H1 (cell line): ENCODE data around the gene PIK3R6. TPM values are rescaled to one million over a fixed set of nuclear protein-coding genes. Genes with fewer than 3 reads are reported as not detected.

ENCODE experiments used
- CTCF ChIA-PET: fragments of 300-600 bp; sonication (Branson Sonifier 250); formaldehyde crosslinking; loops from one replicate; lab custom pipeline; 2021; ENCODE audit not compliant: partially characterized antibody; lab: Charles Lee
- POLR2A ChIA-PET: fragments of 300-600 bp; sonication (Branson Sonifier 250); formaldehyde crosslinking; loops from one replicate; lab custom pipeline; 2021; ENCODE audit warnings: inconsistent platforms; ENCODE audit not compliant: partially characterized antibody; lab: Charles Lee
- DNase-seq, 2 experiments: peaks; one replicate each; pipeline versions ENCODE4 v3.0.0 to v3.0.0-alpha.2; 2010 to 2022; ENCODE audit warnings: low spot score in 2 of 2, low read depth in 1 of 2, mixed read lengths in 1 of 2
- FAIRE-seq: peaks from 2 replicates; lab custom pipeline; 2011; peaks lifted over from hg19 to GRCh38; lab: Jason Lieb, UNC
- H2AFZ ChIP-seq: 2 replicates; pipeline ENCODE4 v1.8.1; 2012; ENCODE audit warnings: low read length, inconsistent platforms
- H2AK5ac ChIP-seq: 2 replicates; pipeline ENCODE4 v1.6.1; 2013; ENCODE audit warnings: low read depth, low read length
- H2BK120ac ChIP-seq: replicated peaks from 2 replicates; pipeline ENCODE3; 2013; ENCODE audit warnings: low read depth, low read length, inconsistent platforms
- H2BK12ac ChIP-seq: 2 replicates; pipeline ENCODE4 v1.6.1; 2013; ENCODE audit warnings: low read depth, low read length
- H2BK15ac ChIP-seq: 2 replicates; pipeline ENCODE4 v1.6.1; 2013; ENCODE audit warnings: low read length
- H2BK20ac ChIP-seq: 2 replicates; pipeline ENCODE4 v1.6.1; 2013; ENCODE audit warnings: low read length
- H2BK5ac ChIP-seq: 2 replicates; pipeline ENCODE4 v1.6.1; 2013; ENCODE audit warnings: low read depth, low read length
- H3K14ac ChIP-seq: 2 replicates; pipeline ENCODE4 v1.6.1; 2013; ENCODE audit warnings: inconsistent platforms; ENCODE audit not compliant: insufficient read length
- H3K18ac ChIP-seq: 2 replicates; pipeline ENCODE4 v1.6.1; 2013; ENCODE audit warnings: low read length; ENCODE audit errors: extremely low read depth
- H3K23ac ChIP-seq: 2 replicates; pipeline ENCODE4 v1.6.1; 2013; ENCODE audit warnings: inconsistent platforms; ENCODE audit not compliant: insufficient read length
- H3K23me2 ChIP-seq: 2 replicates; pipeline ENCODE4 v1.6.1; 2013; ENCODE audit warnings: low read depth, low read length
- H3K27ac ChIP-seq: 2 replicates; pipeline ENCODE4 v1.6.1; 2011; ENCODE audit warnings: low read depth, low read length, inconsistent platforms
- H3K27me3 ChIP-seq, 4 experiments: replicated peaks in 1 of 4; 1 replicate in 1 of 4; 2 replicates in 3 of 4; pipeline versions ENCODE4 v1.6.1 to v1.8.1; 2011 to 2013; ENCODE audit warnings: low read length in 3 of 4, mild to moderate bottlenecking in 3 of 4, inconsistent platforms in 2 of 4, mixed read lengths in 2 of 4, moderate library complexity in 1 of 4; ENCODE audit not compliant: control insufficient read depth in 3 of 4, insufficient read depth in 3 of 4; ENCODE audit errors: extremely low read depth in 1 of 4
- H3K36me3 ChIP-seq, 4 experiments: 2 replicates each; pipeline versions ENCODE4 v1.6.1 to v1.8.1; 2011 to 2013; ENCODE audit warnings: mild to moderate bottlenecking in 4 of 4, low read length in 3 of 4, moderate library complexity in 2 of 4, control low read depth in 1 of 4, inconsistent platforms in 1 of 4; ENCODE audit not compliant: insufficient read depth in 4 of 4, control insufficient read depth in 2 of 4
- H3K4ac ChIP-seq: replicated peaks from 2 replicates; pipeline ENCODE3; 2013; ENCODE audit warnings: low read length, low read depth, mixed read lengths, inconsistent platforms; ENCODE audit not compliant: insufficient read length
- H3K4me1 ChIP-seq, 4 experiments: replicated peaks in 1 of 4; 1 replicate in 1 of 4; 2 replicates in 3 of 4; pipeline versions ENCODE4 v1.6.1 to v1.8.1; 2011 to 2013; ENCODE audit warnings: low read length in 3 of 4, inconsistent platforms in 2 of 4, mixed read lengths in 1 of 4; ENCODE audit not compliant: insufficient read depth in 4 of 4, control insufficient read depth in 3 of 4
- H3K4me2 ChIP-seq, 2 experiments: 2 replicates each; pipeline versions ENCODE4 v1.6.1 to v1.8.1; 2011 to 2013; ENCODE audit warnings: low read depth in 2 of 2, low read length in 2 of 2, control low read depth in 1 of 2, inconsistent platforms in 1 of 2, mild to moderate bottlenecking in 1 of 2; ENCODE audit not compliant: insufficient read depth in 1 of 2
- H3K4me3 ChIP-seq, 4 experiments: fragments of 200-600, 300-600 bp in 1 of 4; sonication (generic), shearing (Covaris generic), sonication (Bioruptor Twin) in 1 of 4; 2 replicates each; pipeline versions ENCODE4 v1.5.1 to v1.8.1; 2011 to 2016; ENCODE audit warnings: low read length in 4 of 4, low read depth in 3 of 4, control low read depth in 2 of 4, inconsistent platforms in 2 of 4, mild to moderate bottlenecking in 2 of 4, mixed read lengths in 1 of 4, moderate library complexity in 1 of 4; ENCODE audit not compliant: insufficient read depth in 2 of 4; ENCODE audit errors: extremely low read depth in 1 of 4
- H3K56ac ChIP-seq: replicated peaks from 2 replicates; pipeline ENCODE3; 2013; ENCODE audit warnings: low read depth, mild to moderate bottlenecking, mixed read lengths, low read length, inconsistent platforms; ENCODE audit not compliant: insufficient read length
- H3K79me1 ChIP-seq: 2 replicates; pipeline ENCODE4 v1.6.1; 2013; ENCODE audit warnings: low read depth, low read length, control low read depth
- H3K79me2 ChIP-seq, 2 experiments: 2 replicates each; pipeline versions ENCODE4 v1.6.1 to v1.8.1; 2012 to 2013; ENCODE audit warnings: low read length in 2 of 2, mild to moderate bottlenecking in 2 of 2, inconsistent platforms in 1 of 2; ENCODE audit not compliant: insufficient read depth in 2 of 2, control insufficient read depth in 1 of 2
- H3K9ac ChIP-seq, 4 experiments: replicated peaks in 1 of 4; 1 replicate in 1 of 4; 2 replicates in 3 of 4; pipeline versions ENCODE4 v1.6.1 to v1.8.1; 2011 to 2013; ENCODE audit warnings: low read depth in 3 of 4, low read length in 3 of 4, control low read depth in 2 of 4, mild to moderate bottlenecking in 2 of 4, moderate library complexity in 2 of 4, inconsistent platforms in 1 of 4; ENCODE audit errors: extremely low read depth in 1 of 4
- H3K9me3 ChIP-seq, 2 experiments: 2 replicates each; pipeline versions ENCODE4 v1.6.1 to v1.8.1; 2012 to 2013; ENCODE audit warnings: mild to moderate bottlenecking in 2 of 2, moderate library complexity in 2 of 2, control low read depth in 1 of 2, inconsistent platforms in 1 of 2, low read depth in 1 of 2, low read length in 1 of 2, mixed read lengths in 1 of 2; ENCODE audit not compliant: insufficient read depth in 2 of 2
- H4K20me1 ChIP-seq, 2 experiments: replicated peaks in 1 of 2; 2 replicates each; pipeline versions ENCODE3 to v1.8.1; 2011 to 2013; ENCODE audit warnings: inconsistent platforms in 2 of 2, low read length in 2 of 2, mild to moderate bottlenecking in 1 of 2; ENCODE audit not compliant: insufficient read depth in 2 of 2, control insufficient read depth in 1 of 2
- H4K5ac ChIP-seq: 2 replicates; pipeline ENCODE4 v1.6.1; 2013; ENCODE audit warnings: low read length, low read depth, mixed read lengths, inconsistent platforms; ENCODE audit not compliant: insufficient read length
- H4K8ac ChIP-seq: 2 replicates; pipeline ENCODE4 v1.8.0; 2013; ENCODE audit warnings: mild to moderate bottlenecking, moderate library complexity, low read length, inconsistent platforms; ENCODE audit not compliant: insufficient read depth; ENCODE audit errors: extremely low read depth
- H4K91ac ChIP-seq: replicated peaks from 2 replicates; pipeline ENCODE3; 2013; ENCODE audit warnings: low read length, mixed read lengths, inconsistent platforms; ENCODE audit not compliant: insufficient read length
- CTCF ChIP-seq, 3 experiments: IDR thresholded peaks; 1 replicate in 2 of 3; 2 replicates in 1 of 3; pipeline versions ENCODE4 v1.5.1 to v1.6.1; 2011; ENCODE audit warnings: low read length in 3 of 3, mild to moderate bottlenecking in 3 of 3, inconsistent platforms in 2 of 3, low read depth in 1 of 3, moderate library complexity in 1 of 3; ENCODE audit not compliant: insufficient read depth in 1 of 3; ENCODE audit errors: control extremely low read depth in 1 of 3
- EP300 ChIP-seq, 2 experiments: IDR thresholded peaks; 1 replicate in 1 of 2; 2 replicates in 1 of 2; pipeline ENCODE4 v1.6.1; 2011 to 2012; ENCODE audit warnings: low read depth in 2 of 2, low read length in 2 of 2, mild to moderate bottlenecking in 2 of 2, borderline replicate concordance in 1 of 2, inconsistent platforms in 1 of 2, moderate library complexity in 1 of 2
- KDM5A ChIP-seq: fragments of 200-600 bp; IDR thresholded peaks from 2 replicates; pipeline ENCODE4 v1.7.1; 2012; ENCODE audit warnings: mild to moderate bottlenecking, low read length, inconsistent platforms, mixed read lengths
- MAX ChIP-seq: IDR thresholded peaks from 2 replicates; pipeline ENCODE4 v1.6.1; 2012; ENCODE audit warnings: inconsistent platforms
- SIN3A ChIP-seq, 2 experiments: IDR thresholded peaks in 1 of 2; conservative IDR thresholded peaks in 1 of 2; 2 replicates each; pipeline ENCODE4 v1.6.1; 2011 to 2012; ENCODE audit warnings: low read length in 2 of 2, improper control_type of control experiment in 1 of 2, low read depth in 1 of 2, mild to moderate bottlenecking in 1 of 2
- WGBS, 2 experiments: shearing (Covaris generic) in 1 of 2; methylation state at CpG; one replicate each; pipeline versions ENCODE4 v1.1.6 to v1.1.7; 2013 to 2015; ENCODE audit warnings: low lambda C conversion rate in 2 of 2, mixed read lengths in 2 of 2, inconsistent platforms in 1 of 2, low coverage in 1 of 2, missing lambda C conversion rate in 1 of 2; ENCODE audit not compliant: insufficient replicate concordance in 2 of 2, insufficient coverage in 1 of 2, insufficient read length in 1 of 2; ENCODE audit errors: extremely low coverage in 1 of 2, missing lambda C conversion rate in 1 of 2; 5-methylcytosine and 5-hydroxymethylcytosine counted together
- polyA plus RNA-seq, 7 experiments: library from polyadenylated mRNA; depleted of rRNA in 3 of 7; stranded (reverse) in 5 of 7; unstranded in 2 of 7; fragments of >200 nt in 5 of 7; fragments of 200-250 nt in 2 of 7; gene quantifications; 1 replicate in 5 of 7; 2 replicates in 1 of 7; 4 replicates in 1 of 7; pipeline versions ENCODE4 v1.2.1 to v1.2.3, GENCODE V29; 2011 to 2013; ENCODE audit warnings: missing spikeins in 2 of 7, mixed read lengths in 2 of 7
- total RNA-seq: library from RNA; stranded (reverse); fragmentation: NEBNext Ultra II Directional; extraction: Animal tissue kit (Norgen Biotek cat#: 25700); gene quantifications from 2 replicates; pipeline ENCODE4 v1.2.1, GENCODE V29; 2021

Gene PIK3R6
- total and polyA plus RNA-seq, 2 of the 8 experiments (the other 6 are each of a cell fraction or from before 2014, with no cell fraction given) = 0.24 to 1.2 TPM

DNA sequence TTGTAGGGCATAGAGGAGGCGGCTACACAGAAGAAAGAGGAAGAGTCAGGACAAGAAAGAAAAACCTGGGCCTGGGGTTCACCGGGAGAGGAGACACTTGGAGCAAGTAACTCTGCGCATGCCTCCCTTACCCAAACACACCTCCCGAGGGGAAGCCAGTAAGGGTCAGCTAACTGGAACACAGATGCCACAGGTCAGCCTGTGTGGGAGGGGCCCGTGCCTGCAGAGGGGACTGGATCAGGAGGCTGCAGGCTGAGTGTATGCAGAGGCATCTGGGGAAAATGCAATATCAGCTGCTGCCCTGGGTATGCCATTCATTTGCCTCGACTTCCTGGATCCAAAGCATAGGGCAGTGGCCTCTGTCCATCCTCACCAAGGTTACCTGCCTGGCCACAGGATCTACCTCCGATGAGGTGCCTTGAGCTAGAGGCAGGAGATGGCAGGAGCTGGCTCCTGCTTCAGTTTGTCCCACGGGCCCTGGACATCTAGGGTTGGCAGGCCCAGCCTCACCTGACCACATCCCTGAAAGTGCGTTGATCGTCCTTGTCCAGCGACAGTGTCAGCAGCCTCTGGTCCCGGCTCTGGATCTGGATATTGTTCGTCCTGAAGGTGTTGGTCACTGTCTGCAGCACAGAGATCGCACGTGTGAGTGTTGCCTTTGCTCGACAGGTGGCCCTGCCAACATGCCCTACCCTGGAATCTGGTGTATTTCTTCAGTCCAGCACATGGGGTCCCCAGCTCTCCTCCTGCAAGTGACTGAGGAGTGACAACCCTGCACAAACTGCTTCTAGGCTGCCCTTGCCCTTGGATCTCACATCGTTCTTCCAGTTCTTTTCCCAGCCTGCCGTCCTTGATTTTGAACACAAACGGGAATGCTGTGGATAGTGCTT is 63.7 kb downstream of the PIK3R6 start:
- no peak overlapping the region for H3K9ac ChIP-seq
- H3K4ac ChIP-seq = no peak overlapping the region
- no peak overlapping the region for H3K27ac ChIP-seq
- H3K14ac ChIP-seq = no peak overlapping the region
- H3K4me3 ChIP-seq = no peak overlapping the region
- peaks cover 0 to 2% (median 0%) of the 10 kb centered on the region in 4 experiments; a peak in 2 of 7 replicates for H3K27me3 ChIP-seq
- H2BK12ac ChIP-seq = 0 out of 2 replicates have a peak overlapping the region, but pooled peaks have one; percentile 27
- no peak overlapping the region for H3K23ac ChIP-seq
- peak overlapping the region; percentile 40; the same call in 1 of the 2 replicates for H2BK15ac ChIP-seq
- no peak overlapping the region for H2BK120ac ChIP-seq
- H3K56ac ChIP-seq = no peak overlapping the region
- no peaks in the 10 kb centered on the region for H4K20me1 ChIP-seq
- H4K8ac ChIP-seq = no peak overlapping the region; the same call in 1 of the 2 replicates
- peak in 1 of 2 experiments; percentile 50 for DNase-seq
- ChIA-PET POLR2A (no interaction called here), CTCF (interaction anchor here (0.7 to 8.2 kb wide), 16 partner anchors 12 to 394 kb away, joined by 3 to 107 read pairs (median 5); no protein-coding TSS in a partner anchor)
- no peaks in the 10 kb centered on the region for H3K79me1 ChIP-seq
- H3K4me1 ChIP-seq = peaks cover 0 to 15% (median 6%) of the 10 kb centered on the region in 4 experiments; a peak in 6 of 7 replicates
- H2AK5ac ChIP-seq = peak overlapping the region; percentile 93; the same call in 1 of the 2 replicates
- no peak overlapping the region for H4K91ac ChIP-seq
- no peak overlapping the region for H3K18ac ChIP-seq
- H2AFZ ChIP-seq = no peak overlapping the region
- H3K23me2 ChIP-seq = peaks cover 4% of the 10 kb centered on the region; the same call in 1 of the 2 replicates
- no peak overlapping the region for H2BK20ac ChIP-seq
- no peak overlapping the region for H4K5ac ChIP-seq
- no peak overlapping the region for H3K4me2 ChIP-seq
- H3K79me2 ChIP-seq = no peaks in the 10 kb centered on the region
- peak; percentile 69 for FAIRE-seq
- no peaks in the 10 kb centered on the region for H3K36me3 ChIP-seq
- H3K9me3 ChIP-seq = no peaks in the 10 kb centered on the region
- 0 out of 2 replicates have a peak overlapping the region, but pooled peaks have one; percentile 19 for H2BK5ac ChIP-seq
- 76% methylated on average over 19 of the region's 19 CpGs; no CpG with 5 or more reads in 1 of the 2 experiments for WGBS, 2 experiments
- TF ChIP-seq EP300 (IDR thresholded peaks at IDR 0.05; ENCODE audit: borderline replicate concordance in 1 of 2, low read depth in 2 of 2, low read length in 2 of 2) (no peak), MAX (peak; percentile 49; the same call in 1 of the 2 replicates), CTCF (IDR thresholded peaks at IDR 0.05; ENCODE audit: control extremely low read depth in 1 of 3, insufficient read depth in 1 of 3, low read depth in 1 of 3, low read length in 3 of 3) (peak; percentile 39 to 68 (median 62)), SIN3A (conservative IDR thresholded peaks at IDR 0.05 in 1 of 2, IDR thresholded peaks at IDR 0.05 in 1 of 2; ENCODE audit: low read depth in 1 of 2, low read length in 2 of 2) (no peak), KDM5A (no peak)
